Stimulated activated CD4-positive, alpha-beta T cell treated with anti-CD3 and anti-CD28 coated beads, Interleukin-4, amount 100 ng/mL, for 1 hour (primary cell): ENCODE results near the gene ZBTB42.

Experiments
- DNase-seq: peaks from one replicate; pipeline ENCODE4 v3.0.0-alpha.2; 2020

Gene ZBTB42

GRCh38 chr14:104783484-104784217 lies 17.2 kb upstream of the ZBTB42 start:
- DNase-seq, result no peak

GRCh38 chr14:104784218-104784568 lies 16.7 kb upstream of the ZBTB42 start:
- DNase-seq, result no peak

GRCh38 chr14:104784846-104785707 lies 15.8 kb upstream of the ZBTB42 start:
- DNase-seq, result no peak

- no peak for DNase-seq
These were observed 15.2 kb upstream of the ZBTB42 start for GRCh38 chr14:104785708-104786080.

- no peak for DNase-seq
These were observed 14.8 kb upstream of the ZBTB42 start for GRCh38 chr14:104786091-104786586.

GRCh38 chr14:104786726-104787675 lies 13.9 kb upstream of the ZBTB42 start:
- no peak for DNase-seq

- DNase-seq, result no peak
These were observed 13.2 kb upstream of the ZBTB42 start for GRCh38 chr14:104787736-104788135.

- DNase-seq, result no peak
These were observed 12.6 kb upstream of the ZBTB42 start for GRCh38 chr14:104788161-104788818.

GRCh38 chr14:104788873-104789663 lies 11.8 kb upstream of the ZBTB42 start:
- no peak for DNase-seq

- no peak for DNase-seq
These were observed 10.9 kb upstream of the ZBTB42 start for GRCh38 chr14:104789752-104790743.

GRCh38 chr14:104791425-104791824 lies 9.5 kb upstream of the ZBTB42 start:
- DNase-seq, result no peak

- DNase-seq, result no peak
These were observed 8.6 kb upstream of the ZBTB42 start for GRCh38 chr14:104792101-104792884.

GRCh38 chr14:104792945-104793702 lies 7.8 kb upstream of the ZBTB42 start:
- no peak for DNase-seq

- no peak for DNase-seq
These were observed 7.3 kb upstream of the ZBTB42 start for GRCh38 chr14:104793703-104793959.

- peak; percentile 38 for DNase-seq
These were observed 6.8 kb upstream of the ZBTB42 start for GRCh38 chr14:104794099-104794498.

GRCh38 chr14:104794631-104794992 lies 6.3 kb upstream of the ZBTB42 start:
- no peak for DNase-seq

- no peak for DNase-seq
These were observed 5.7 kb upstream of the ZBTB42 start, which contains the start of gene AKT1 for GRCh38 chr14:104794993-104795780. Gene AKT1 (minus strand): TSS chr14:104795748. CDS start chr14:104792643, 3,105 bp downstream.
